Transverse colon (tissue), 3 donors: ENCODE results near the gene DLG2.

ENCODE experiments used
- EP300 ChIP-seq: sonication (generic); formaldehyde crosslinking; IDR thresholded peaks from one replicate; pipeline ENCODE4 v1.6.1; 2017; ENCODE audit warnings: antibody characterized with exemption, low read depth
- POLR2A ChIP-seq: fragments of 450-650 bp; IDR thresholded peaks from one replicate; pipeline ENCODE4 v1.6.1; 2016; ENCODE audit warnings: antibody characterized with exemption, mild to moderate bottlenecking, moderate library complexity
- TF ChIP-seq, protein P1 (sequence below), 5 experiments: fragments of 200-600 bp in 3 of 5; fragments of 450-650 bp in 2 of 5; sonication (generic) in 3 of 5; IDR thresholded peaks; 1 replicate in 2 of 5; 2 replicates in 3 of 5; pipeline ENCODE4 v1.5.1; 2016 to 2017; ENCODE audit warnings: antibody characterized with exemption in 5 of 5, inconsistent platforms in 3 of 5, mild to moderate bottlenecking in 2 of 5, moderate library complexity in 1 of 5

DNA sequence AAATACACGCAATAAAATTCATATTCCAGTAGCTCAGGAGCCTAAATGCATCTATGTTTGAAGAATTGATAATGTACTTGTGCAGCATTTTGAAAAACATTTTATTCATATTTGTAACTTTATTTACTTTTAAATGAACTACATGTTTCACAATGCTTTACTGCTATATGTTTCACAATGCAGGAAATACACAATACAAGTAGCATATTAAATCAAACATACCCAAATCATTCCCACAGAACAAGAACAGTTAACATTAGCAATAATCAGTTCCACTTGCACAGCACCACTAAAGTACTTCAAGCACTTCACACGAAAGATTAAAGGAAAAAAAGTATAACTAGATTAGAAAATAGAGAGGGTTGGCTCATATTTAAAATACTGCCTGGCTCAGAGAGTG, 1997.4 kb downstream of the DLG2 start:
- TF ChIP-seq, protein P1, sequence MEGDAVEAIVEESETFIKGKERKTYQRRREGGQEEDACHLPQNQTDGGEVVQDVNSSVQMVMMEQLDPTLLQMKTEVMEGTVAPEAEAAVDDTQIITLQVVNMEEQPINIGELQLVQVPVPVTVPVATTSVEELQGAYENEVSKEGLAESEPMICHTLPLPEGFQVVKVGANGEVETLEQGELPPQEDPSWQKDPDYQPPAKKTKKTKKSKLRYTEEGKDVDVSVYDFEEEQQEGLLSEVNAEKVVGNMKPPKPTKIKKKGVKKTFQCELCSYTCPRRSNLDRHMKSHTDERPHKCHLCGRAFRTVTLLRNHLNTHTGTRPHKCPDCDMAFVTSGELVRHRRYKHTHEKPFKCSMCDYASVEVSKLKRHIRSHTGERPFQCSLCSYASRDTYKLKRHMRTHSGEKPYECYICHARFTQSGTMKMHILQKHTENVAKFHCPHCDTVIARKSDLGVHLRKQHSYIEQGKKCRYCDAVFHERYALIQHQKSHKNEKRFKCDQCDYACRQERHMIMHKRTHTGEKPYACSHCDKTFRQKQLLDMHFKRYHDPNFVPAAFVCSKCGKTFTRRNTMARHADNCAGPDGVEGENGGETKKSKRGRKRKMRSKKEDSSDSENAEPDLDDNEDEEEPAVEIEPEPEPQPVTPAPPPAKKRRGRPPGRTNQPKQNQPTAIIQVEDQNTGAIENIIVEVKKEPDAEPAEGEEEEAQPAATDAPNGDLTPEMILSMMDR (IDR thresholded peaks at IDR 0.05), result no peak
- TF ChIP-seq POLR2A, result no peak
- TF ChIP-seq EP300, result no peak
